Tibial nerve (tissue), 4 donors: ENCODE data around the gene VMP1.

Source experiments
- EP300 ChIP-seq, 2 donors: sonication (generic); formaldehyde crosslinking; IDR thresholded peaks; one replicate each; pipeline ENCODE4 v1.6.1; 2017; ENCODE audit warnings: antibody characterized with exemption in 2 of 2, mild to moderate bottlenecking in 1 of 2
- POLR2A ChIP-seq, 2 donors: fragments of 450-650 bp; IDR thresholded peaks; one replicate each; pipeline ENCODE4 v1.6.1; 2017; ENCODE audit warnings: antibody characterized with exemption in 2 of 2, mild to moderate bottlenecking in 2 of 2, moderate library complexity in 2 of 2
- TF ChIP-seq, protein P1 (sequence below), 5 experiments: fragments of 200-600 bp in 3 of 5; fragments of 450-650 bp in 2 of 5; sonication (generic) in 3 of 5; IDR thresholded peaks; one replicate each; pipeline ENCODE4 v1.5.1; 2016 to 2019; ENCODE audit warnings: antibody characterized with exemption in 5 of 5, mild to moderate bottlenecking in 3 of 5, moderate library complexity in 2 of 5

DNA sequence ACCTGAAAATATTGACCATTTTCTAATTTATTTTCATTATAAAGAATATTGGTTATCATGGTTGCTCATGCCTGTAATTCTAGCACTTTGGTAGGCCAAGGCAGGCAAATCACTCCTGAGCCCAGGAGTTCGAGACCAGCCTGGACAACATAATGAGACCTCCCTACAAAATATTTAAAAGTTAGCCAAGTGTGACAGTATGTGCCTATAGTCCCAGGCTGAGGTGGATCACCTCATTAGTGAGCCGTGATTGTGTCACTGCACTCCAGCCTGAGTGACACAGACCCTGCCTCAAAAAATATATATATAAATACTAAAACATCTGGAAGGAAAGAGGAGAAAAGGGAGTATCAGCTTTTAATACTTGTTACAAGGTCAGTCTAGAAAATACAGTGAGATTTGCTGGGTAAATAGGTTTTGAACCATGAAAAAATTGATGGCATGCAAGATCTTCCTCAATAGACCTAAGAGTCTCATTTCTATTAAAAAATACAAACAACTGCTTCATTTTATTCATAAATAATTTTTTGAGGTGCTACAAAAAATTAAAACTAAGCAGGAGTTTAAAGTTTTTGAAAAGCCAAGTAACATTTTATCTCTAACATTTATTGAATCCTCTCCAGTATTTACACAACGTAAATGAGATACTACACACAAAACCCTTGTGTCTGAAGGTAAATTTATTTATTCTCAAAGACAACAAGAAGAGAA, 137.6 kb downstream of the VMP1 start:
- TF ChIP-seq, protein P1, sequence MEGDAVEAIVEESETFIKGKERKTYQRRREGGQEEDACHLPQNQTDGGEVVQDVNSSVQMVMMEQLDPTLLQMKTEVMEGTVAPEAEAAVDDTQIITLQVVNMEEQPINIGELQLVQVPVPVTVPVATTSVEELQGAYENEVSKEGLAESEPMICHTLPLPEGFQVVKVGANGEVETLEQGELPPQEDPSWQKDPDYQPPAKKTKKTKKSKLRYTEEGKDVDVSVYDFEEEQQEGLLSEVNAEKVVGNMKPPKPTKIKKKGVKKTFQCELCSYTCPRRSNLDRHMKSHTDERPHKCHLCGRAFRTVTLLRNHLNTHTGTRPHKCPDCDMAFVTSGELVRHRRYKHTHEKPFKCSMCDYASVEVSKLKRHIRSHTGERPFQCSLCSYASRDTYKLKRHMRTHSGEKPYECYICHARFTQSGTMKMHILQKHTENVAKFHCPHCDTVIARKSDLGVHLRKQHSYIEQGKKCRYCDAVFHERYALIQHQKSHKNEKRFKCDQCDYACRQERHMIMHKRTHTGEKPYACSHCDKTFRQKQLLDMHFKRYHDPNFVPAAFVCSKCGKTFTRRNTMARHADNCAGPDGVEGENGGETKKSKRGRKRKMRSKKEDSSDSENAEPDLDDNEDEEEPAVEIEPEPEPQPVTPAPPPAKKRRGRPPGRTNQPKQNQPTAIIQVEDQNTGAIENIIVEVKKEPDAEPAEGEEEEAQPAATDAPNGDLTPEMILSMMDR (IDR thresholded peaks at IDR 0.05), result no peak
- TF ChIP-seq POLR2A (IDR thresholded peaks at IDR 0.05) (no peak), EP300 (IDR thresholded peaks at IDR 0.05) (no peak)
